Measurements from ENCODE around the gene TAS2R20. TPM values are rescaled to one million over a fixed set of nuclear protein-coding genes. Genes with fewer than 3 reads are reported as not detected.

TAS2R20 gene
- total and polyA plus RNA-seq, 8 donors = 0.35 to 11.6 (median 8.2) TPM; not detected in 4

DNA sequence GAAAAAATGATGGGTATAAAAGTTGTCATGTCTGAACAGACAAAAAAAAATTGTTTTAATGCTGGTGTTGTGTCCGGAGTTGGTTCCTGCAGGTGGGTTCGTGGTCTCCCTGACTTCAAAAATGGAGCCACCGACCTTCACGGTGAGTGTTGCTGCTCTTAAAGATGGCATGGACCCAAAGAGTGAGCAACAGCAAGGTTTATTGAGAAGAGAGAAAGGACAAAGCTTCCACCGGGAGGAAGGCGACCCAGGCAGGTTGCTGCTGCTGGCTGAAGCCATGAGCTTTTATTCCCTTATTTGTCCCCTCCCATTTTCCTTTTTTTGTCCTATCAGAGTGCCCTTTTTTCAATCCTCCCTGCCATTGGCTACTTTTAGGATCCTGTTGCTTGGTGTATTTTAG, 33.2 kb upstream of the TAS2R20 start, which contains the start of gene TAS2R31:
TSS of gene TAS2R31 (minus strand) at position 101 of the 400 bp plus-strand sequence. CDS start at position 29, 72 bp downstream.
- no peak for DNase-seq
- H3K9me3 ChIP-seq = no peaks in the 10 kb centered on the region
- TF ChIP-seq EP300 (IDR thresholded peaks at IDR 0.05) (no peak), POLR2AphosphoS5 (IDR thresholded peaks at IDR 0.05) (no peak), POLR2A (IDR thresholded peaks at IDR 0.05) (no peak)
- TF ChIP-seq, protein P1, sequence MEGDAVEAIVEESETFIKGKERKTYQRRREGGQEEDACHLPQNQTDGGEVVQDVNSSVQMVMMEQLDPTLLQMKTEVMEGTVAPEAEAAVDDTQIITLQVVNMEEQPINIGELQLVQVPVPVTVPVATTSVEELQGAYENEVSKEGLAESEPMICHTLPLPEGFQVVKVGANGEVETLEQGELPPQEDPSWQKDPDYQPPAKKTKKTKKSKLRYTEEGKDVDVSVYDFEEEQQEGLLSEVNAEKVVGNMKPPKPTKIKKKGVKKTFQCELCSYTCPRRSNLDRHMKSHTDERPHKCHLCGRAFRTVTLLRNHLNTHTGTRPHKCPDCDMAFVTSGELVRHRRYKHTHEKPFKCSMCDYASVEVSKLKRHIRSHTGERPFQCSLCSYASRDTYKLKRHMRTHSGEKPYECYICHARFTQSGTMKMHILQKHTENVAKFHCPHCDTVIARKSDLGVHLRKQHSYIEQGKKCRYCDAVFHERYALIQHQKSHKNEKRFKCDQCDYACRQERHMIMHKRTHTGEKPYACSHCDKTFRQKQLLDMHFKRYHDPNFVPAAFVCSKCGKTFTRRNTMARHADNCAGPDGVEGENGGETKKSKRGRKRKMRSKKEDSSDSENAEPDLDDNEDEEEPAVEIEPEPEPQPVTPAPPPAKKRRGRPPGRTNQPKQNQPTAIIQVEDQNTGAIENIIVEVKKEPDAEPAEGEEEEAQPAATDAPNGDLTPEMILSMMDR (IDR thresholded peaks at IDR 0.05) = no peak
- H3K27ac ChIP-seq = no peak within 1 kb of the TSS
- intact Hi-C loops (cut with DNase I; ENCODE audit: low total_unique reads) = no loop called here
- peaks cover 0 to 18% (median 12%) of the 10 kb centered on the region in 4 donors for H3K36me3 ChIP-seq
- no peak within 1 kb of the TSS for H3K4me3 ChIP-seq
- no peaks in the 10 kb centered on the region for H3K4me1 ChIP-seq
- WGBS, 5 donors = 94 to 99% (median 98%) methylated on average over 6 of the region's 6 CpGs
- H3K27me3 ChIP-seq = no peaks in the 10 kb centered on the region

DNA sequence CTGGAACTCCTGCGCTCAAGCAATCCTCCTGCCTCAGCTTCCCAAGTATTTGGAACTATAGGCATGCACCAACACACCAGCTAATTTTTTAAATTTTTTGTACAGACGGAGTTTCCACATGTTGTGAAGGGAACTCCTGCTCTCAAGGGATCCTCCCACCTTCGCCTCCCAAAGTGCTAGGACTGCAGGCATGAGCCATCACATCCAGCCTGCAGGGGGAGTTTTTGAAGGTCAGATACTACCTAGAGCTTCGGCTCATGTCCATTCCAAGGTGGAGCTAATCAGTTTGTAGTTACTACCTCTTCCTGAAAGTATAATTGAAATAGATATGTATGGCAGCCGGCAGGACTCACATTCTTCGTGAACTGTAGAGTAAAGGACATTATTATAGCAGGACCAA, 28.0 kb upstream of the TAS2R20 start:
- no peak for TF ChIP-seq EP300 (IDR thresholded peaks at IDR 0.05)
- no peak for TF ChIP-seq POLR2AphosphoS5 (IDR thresholded peaks at IDR 0.05)
- TF ChIP-seq, protein P1 (IDR thresholded peaks at IDR 0.05) = no peak
- no peak for TF ChIP-seq POLR2A (IDR thresholded peaks at IDR 0.05)
- no peak overlapping the region for H3K4me3 ChIP-seq
- 90 to 96% (median 94%) methylated on average over 6 of the region's 6 CpGs for WGBS, 5 donors
- H3K27ac ChIP-seq = no peak overlapping the region
- intact Hi-C loops (cut with DNase I; ENCODE audit: low total_unique reads) = no loop called here
- DNase-seq = no peak
- no peaks in the 10 kb centered on the region for H3K9me3 ChIP-seq
- peaks cover 0 to 22% (median 3%) of the 10 kb centered on the region in 4 donors for H3K36me3 ChIP-seq
- no peaks in the 10 kb centered on the region for H3K4me1 ChIP-seq
- no peaks in the 10 kb centered on the region for H3K27me3 ChIP-seq

DNA sequence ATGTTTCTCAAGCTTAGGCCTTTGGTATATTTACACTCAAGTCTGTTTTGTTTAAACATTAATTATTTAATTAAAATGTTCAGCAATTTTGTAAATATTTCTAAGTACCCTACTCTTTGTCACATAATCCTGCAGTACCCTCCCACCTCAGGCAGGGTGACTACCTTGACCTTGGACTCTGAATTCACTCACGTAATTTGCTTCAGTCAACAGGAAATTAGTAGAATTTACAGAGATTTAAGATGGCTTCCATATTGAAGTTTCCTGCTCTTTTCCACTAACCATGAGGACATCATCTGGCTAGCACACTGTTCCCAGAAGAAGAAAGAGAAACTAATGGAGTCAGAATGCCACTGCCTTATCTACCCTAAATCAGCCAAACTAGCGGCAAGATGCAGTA, 25.3 kb upstream of the TAS2R20 start:
- Histone ChIP-seq H3K36me3 (peaks cover 0 to 22% (median 3%) of the 10 kb centered on the region in 4 donors), H3K4me3 (no peak overlapping the region), H3K4me1 (no peaks in the 10 kb centered on the region), H3K27me3 (no peaks in the 10 kb centered on the region), H3K9me3 (no peaks in the 10 kb centered on the region), H3K27ac (no peak overlapping the region)
- intact Hi-C loops (cut with DNase I; ENCODE audit: low total_unique reads) = no loop called here
- 70 to 86% (median 79%) methylated on average over 2 of the region's 2 CpGs for WGBS, 5 donors
- no peak for DNase-seq
- TF ChIP-seq POLR2A (IDR thresholded peaks at IDR 0.05) (no peak), EP300 (IDR thresholded peaks at IDR 0.05) (no peak), POLR2AphosphoS5 (IDR thresholded peaks at IDR 0.05) (no peak)
- TF ChIP-seq, protein P1 (IDR thresholded peaks at IDR 0.05) = no peak

DNA sequence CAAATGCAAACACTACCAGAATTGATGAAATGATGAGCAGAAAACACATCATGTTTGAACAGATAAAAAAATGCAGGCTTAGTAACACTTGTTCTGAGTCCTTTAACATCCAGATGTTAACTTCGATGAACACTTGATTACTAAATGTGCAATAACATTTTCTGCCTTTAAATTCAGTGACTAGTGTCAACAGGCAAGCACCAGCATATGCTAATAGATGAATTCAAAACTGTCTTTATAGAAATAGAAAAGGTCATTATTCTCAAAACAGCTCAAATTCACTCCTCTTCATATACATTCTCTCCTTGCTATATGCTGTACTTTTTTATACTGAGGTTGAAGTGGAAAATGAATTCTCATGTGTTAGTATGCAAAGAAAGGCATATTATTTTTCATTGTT, 24.4 kb upstream of the TAS2R20 start, which contains the start of gene TAS2R19:
TSS of gene TAS2R19 (minus strand) at position 101 of the 400 bp plus-strand sequence. CDS start at position 52, 49 bp downstream.
- intact Hi-C loops (cut with DNase I; ENCODE audit: low total_unique reads) = no loop called here
- Histone ChIP-seq H3K36me3 (peaks cover 0 to 14% (median 0%) of the 10 kb centered on the region in 4 donors), H3K4me3 (no peak within 1 kb of the TSS), H3K27me3 (no peaks in the 10 kb centered on the region), H3K9me3 (no peaks in the 10 kb centered on the region), H3K27ac (no peak within 1 kb of the TSS), H3K4me1 (no peaks in the 10 kb centered on the region)
- no peak for TF ChIP-seq POLR2A (IDR thresholded peaks at IDR 0.05)
- TF ChIP-seq POLR2AphosphoS5 (IDR thresholded peaks at IDR 0.05) = no peak
- TF ChIP-seq, protein P1 (IDR thresholded peaks at IDR 0.05) = no peak
- no peak for TF ChIP-seq EP300 (IDR thresholded peaks at IDR 0.05)
- no peak for DNase-seq
- 81 to 93% (median 84%) methylated on average over 1 of the region's 1 CpG for WGBS, 5 donors
